ENCODE measurements around the gene SDK1.

The SDK1 gene

DNA sequence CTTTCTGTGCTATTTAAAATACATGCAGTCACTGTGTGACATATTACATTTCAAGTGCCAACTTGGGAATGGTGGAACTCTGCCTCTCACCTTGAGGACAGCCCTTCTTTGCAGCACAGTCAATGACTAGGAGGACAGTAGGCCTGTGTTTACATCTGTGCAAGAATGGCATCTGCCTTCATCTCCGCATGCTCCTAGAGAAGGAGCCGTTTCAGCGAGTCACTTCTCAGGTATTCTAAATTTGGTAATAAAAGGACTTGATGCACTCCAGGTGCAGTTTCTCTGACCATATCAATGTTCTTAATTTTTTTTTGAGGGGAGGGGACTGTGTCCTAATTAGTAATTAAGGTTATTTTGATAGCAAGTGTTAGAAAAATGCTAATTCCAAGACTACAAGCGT, 128.9 kb downstream of the SDK1 start:
- no peak overlapping the region for H2BK12ac ChIP-seq (ENCODE audit: low read length in 2 of 2)
- H2BK120ac ChIP-seq (ENCODE audit: low read depth, low read length), result no peak overlapping the region
- H4K8ac ChIP-seq (ENCODE audit: low read length), result no peak overlapping the region
- no peak for DNase-seq
- peaks cover 7% of the 10 kb centered on the region for H3K4me1 ChIP-seq (ENCODE audit: control insufficient read depth, insufficient read depth, low read depth, low read length)
- H2AK5ac ChIP-seq (ENCODE audit: low read length, severe bottlenecking), result no peak overlapping the region
- H3K23ac ChIP-seq (ENCODE audit: low read length in 2 of 2), result no peak overlapping the region
- H3K27me3 ChIP-seq (ENCODE audit: control insufficient read depth in 1 of 2, insufficient read depth in 1 of 2, low read length in 2 of 2), result no peaks in the 10 kb centered on the region
- H2BK15ac ChIP-seq (ENCODE audit: low read depth, poor library complexity, severe bottlenecking), result no peak overlapping the region
- no peak overlapping the region for H3K4me2 ChIP-seq (ENCODE audit: low read length, poor library complexity, severe bottlenecking)
- WGBS, result 64% methylated on average over 4 of the region's 4 CpGs
- peaks cover 2% of the 10 kb centered on the region for H3K79me1 ChIP-seq (replicated peaks; ENCODE audit: low read length, poor library complexity, severe bottlenecking)
- H3K4ac ChIP-seq (ENCODE audit: low read depth in 1 of 2, low read length in 2 of 2), result no peak overlapping the region
- H2BK5ac ChIP-seq (ENCODE audit: low read depth, low read length, poor library complexity, severe bottlenecking), result no peak overlapping the region
- H3K36me3 ChIP-seq (ENCODE audit: control insufficient read depth in 1 of 2, insufficient read depth in 2 of 2, low read depth in 1 of 2, low read length in 2 of 2), result no peaks in the 10 kb centered on the region
- peak overlapping the region in 1 of 2 experiments; percentile 46 for H3K18ac ChIP-seq (ENCODE audit: low read depth in 1 of 2, low read length in 2 of 2)
- no peak overlapping the region for H2AFZ ChIP-seq (ENCODE audit: low read depth, low read length)
- H3K9ac ChIP-seq (ENCODE audit: low read length), result no peak overlapping the region
- H4K91ac ChIP-seq (ENCODE audit: low read length), result no peak overlapping the region
- H3K14ac ChIP-seq (ENCODE audit: low read length in 2 of 2), result no peak overlapping the region
- no peak overlapping the region for H3K4me3 ChIP-seq (ENCODE audit: insufficient read depth in 1 of 2, low read depth in 1 of 2, low read length in 2 of 2)
- no peaks in the 10 kb centered on the region for H3K9me3 ChIP-seq (ENCODE audit: control insufficient read depth, low read length)
- H3K27ac ChIP-seq (ENCODE audit: low read length, poor library complexity, severe bottlenecking), result no peak overlapping the region

DNA sequence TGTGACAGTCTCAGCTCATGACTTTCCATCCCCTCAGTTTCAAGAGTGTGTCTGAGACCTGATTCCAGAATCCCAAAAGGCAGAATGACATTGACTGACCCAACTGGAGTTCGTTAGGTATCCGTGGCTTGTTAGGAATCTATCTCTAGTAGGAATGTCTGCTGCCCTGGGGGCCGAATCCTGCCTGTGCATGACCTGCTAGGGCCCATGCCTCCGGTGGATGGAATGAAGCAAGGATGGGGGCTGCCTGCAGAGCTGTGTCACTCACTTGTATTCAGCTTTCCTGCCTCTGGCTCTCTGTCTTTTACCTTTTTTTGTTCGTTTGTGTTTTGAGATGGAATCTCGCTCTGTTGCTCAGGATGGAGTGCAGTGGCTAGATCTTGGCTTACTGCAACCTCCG, 129.5 kb downstream of the SDK1 start:
- no peak overlapping the region for H2AFZ ChIP-seq (ENCODE audit: low read depth, low read length)

DNA sequence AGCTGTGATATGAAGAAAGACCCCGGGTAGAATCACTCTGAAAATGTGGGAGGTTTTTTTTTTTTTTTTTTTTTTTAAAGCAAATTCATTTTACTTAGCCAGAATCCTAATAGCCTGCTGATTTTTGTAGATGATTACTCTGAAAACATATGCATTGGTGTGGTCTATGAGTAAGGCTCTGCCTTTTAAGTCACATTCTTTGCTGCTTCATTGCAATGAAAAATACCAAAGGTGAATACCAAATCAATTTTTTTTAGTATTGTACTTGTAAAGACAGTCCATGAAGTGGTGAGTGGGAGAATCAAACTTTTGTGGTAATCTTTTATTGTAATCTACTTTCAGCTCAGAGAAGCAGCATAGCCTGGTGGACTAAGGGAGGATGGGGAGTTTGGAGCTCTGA, 130.3 kb downstream of the SDK1 start:
- Histone ChIP-seq H2BK15ac (ENCODE audit: low read depth, poor library complexity, severe bottlenecking) (no peak overlapping the region), H3K14ac (ENCODE audit: low read length in 2 of 2) (no peak overlapping the region), H3K27me3 (ENCODE audit: control insufficient read depth in 1 of 2, insufficient read depth in 1 of 2, low read length in 2 of 2) (no peaks in the 10 kb centered on the region), H2BK12ac (ENCODE audit: low read length in 2 of 2) (no peak overlapping the region), H2BK120ac (ENCODE audit: low read depth, low read length) (no peak overlapping the region), H3K36me3 (ENCODE audit: control insufficient read depth in 1 of 2, insufficient read depth in 2 of 2, low read depth in 1 of 2, low read length in 2 of 2) (no peaks in the 10 kb centered on the region), H4K91ac (ENCODE audit: low read length) (no peak overlapping the region), H3K18ac (ENCODE audit: low read depth in 1 of 2, low read length in 2 of 2) (no peak overlapping the region), H3K23ac (ENCODE audit: low read length in 2 of 2) (no peak overlapping the region), H3K4ac (ENCODE audit: low read depth in 1 of 2, low read length in 2 of 2) (no peak overlapping the region), H3K79me1 (replicated peaks; ENCODE audit: low read length, poor library complexity, severe bottlenecking) (peaks cover 2% of the 10 kb centered on the region), H3K4me3 (ENCODE audit: insufficient read depth in 1 of 2, low read depth in 1 of 2, low read length in 2 of 2) (no peak overlapping the region), H3K27ac (ENCODE audit: low read length, poor library complexity, severe bottlenecking) (no peak overlapping the region), H3K4me1 (ENCODE audit: control insufficient read depth, insufficient read depth, low read depth, low read length) (peaks cover 7% of the 10 kb centered on the region), H4K8ac (ENCODE audit: low read length) (no peak overlapping the region), H2BK5ac (ENCODE audit: low read depth, low read length, poor library complexity, severe bottlenecking) (no peak overlapping the region), H3K4me2 (ENCODE audit: low read length, poor library complexity, severe bottlenecking) (no peak overlapping the region), H2AFZ (ENCODE audit: low read depth, low read length) (no peak overlapping the region), H3K9me3 (ENCODE audit: control insufficient read depth, low read length) (no peaks in the 10 kb centered on the region), H2AK5ac (ENCODE audit: low read length, severe bottlenecking) (no peak overlapping the region), H3K9ac (ENCODE audit: low read length) (no peak overlapping the region)
- no CpG with 5 or more reads among the region's 1 CpG for WGBS
- DNase-seq, result peak; percentile 7

More for the DNA sequence above, 129.5 kb downstream of the SDK1 start:
- H3K4me3 ChIP-seq (ENCODE audit: insufficient read depth in 1 of 2, low read depth in 1 of 2, low read length in 2 of 2), result no peak overlapping the region
- 68% methylated on average over 7 of the region's 7 CpGs for WGBS
- peak overlapping the region in 1 of 2 experiments; percentile 3 for H3K18ac ChIP-seq (ENCODE audit: low read depth in 1 of 2, low read length in 2 of 2)
- no peak overlapping the region for H2BK12ac ChIP-seq (ENCODE audit: low read length in 2 of 2)
- H3K4ac ChIP-seq (ENCODE audit: low read depth in 1 of 2, low read length in 2 of 2), result no peak overlapping the region
- no peak overlapping the region for H4K91ac ChIP-seq (ENCODE audit: low read length)
- no peak overlapping the region for H2BK15ac ChIP-seq (ENCODE audit: low read depth, poor library complexity, severe bottlenecking)
- peaks cover 7% of the 10 kb centered on the region for H3K4me1 ChIP-seq (ENCODE audit: control insufficient read depth, insufficient read depth, low read depth, low read length)
- H3K27ac ChIP-seq (ENCODE audit: low read length, poor library complexity, severe bottlenecking), result no peak overlapping the region
- DNase-seq, result no peak
- H3K9ac ChIP-seq (ENCODE audit: low read length), result no peak overlapping the region
- H3K27me3 ChIP-seq (ENCODE audit: control insufficient read depth in 1 of 2, insufficient read depth in 1 of 2, low read length in 2 of 2), result no peaks in the 10 kb centered on the region
- no peak overlapping the region for H2BK5ac ChIP-seq (ENCODE audit: low read depth, low read length, poor library complexity, severe bottlenecking)
- no peak overlapping the region for H3K4me2 ChIP-seq (ENCODE audit: low read length, poor library complexity, severe bottlenecking)
- H2BK120ac ChIP-seq (ENCODE audit: low read depth, low read length), result no peak overlapping the region
- peaks cover 2% of the 10 kb centered on the region for H3K79me1 ChIP-seq (replicated peaks; ENCODE audit: low read length, poor library complexity, severe bottlenecking)
- H3K14ac ChIP-seq (ENCODE audit: low read length in 2 of 2), result no peak overlapping the region
- no peaks in the 10 kb centered on the region for H3K36me3 ChIP-seq (ENCODE audit: control insufficient read depth in 1 of 2, insufficient read depth in 2 of 2, low read depth in 1 of 2, low read length in 2 of 2)
- H3K23ac ChIP-seq (ENCODE audit: low read length in 2 of 2), result no peak overlapping the region
- no peaks in the 10 kb centered on the region for H3K9me3 ChIP-seq (ENCODE audit: control insufficient read depth, low read length)
- H4K8ac ChIP-seq (ENCODE audit: low read length), result no peak overlapping the region
- H2AK5ac ChIP-seq (ENCODE audit: low read length, severe bottlenecking), result no peak overlapping the region

DNA sequence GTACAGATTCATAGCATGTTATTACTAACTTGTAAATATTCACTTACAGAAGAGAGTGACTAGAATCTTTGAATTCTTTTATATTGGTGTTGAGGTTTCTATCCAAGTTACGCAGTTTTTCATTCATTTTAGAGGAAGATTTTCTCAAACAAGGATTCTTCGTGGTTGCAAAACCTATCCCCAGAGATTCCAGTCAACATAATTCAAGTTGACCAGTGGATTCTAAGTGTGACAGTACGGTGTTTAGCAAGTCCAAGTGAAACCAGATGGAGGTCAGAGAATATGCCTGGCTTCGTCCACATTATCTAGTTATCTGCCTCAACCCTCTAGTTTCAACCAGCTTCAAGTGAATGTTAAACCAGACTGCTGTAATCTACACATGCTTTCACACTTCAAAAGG, 131.9 kb downstream of the SDK1 start:
- no peak overlapping the region for H2BK5ac ChIP-seq (ENCODE audit: low read depth, low read length, poor library complexity, severe bottlenecking)
- WGBS, result 50% methylated on average over 2 of the region's 4 CpGs
- peak; percentile 62 for DNase-seq
- H3K79me1 ChIP-seq (replicated peaks; ENCODE audit: low read length, poor library complexity, severe bottlenecking), result peaks cover 2% of the 10 kb centered on the region
- peaks cover 10% of the 10 kb centered on the region for H3K4me1 ChIP-seq (ENCODE audit: control insufficient read depth, insufficient read depth, low read depth, low read length)
- H3K9ac ChIP-seq (ENCODE audit: low read length), result peak overlapping the region; percentile 19
- no peak overlapping the region for H4K8ac ChIP-seq (ENCODE audit: low read length)
- no peak overlapping the region for H3K14ac ChIP-seq (ENCODE audit: low read length in 2 of 2)
- no peak overlapping the region for H3K23ac ChIP-seq (ENCODE audit: low read length in 2 of 2)
- no peaks in the 10 kb centered on the region for H3K9me3 ChIP-seq (ENCODE audit: control insufficient read depth, low read length)
- no peak overlapping the region for H2AFZ ChIP-seq (ENCODE audit: low read depth, low read length)
- no peak overlapping the region for H3K18ac ChIP-seq (ENCODE audit: low read depth in 1 of 2, low read length in 2 of 2)
- no peaks in the 10 kb centered on the region for H3K36me3 ChIP-seq (ENCODE audit: control insufficient read depth in 1 of 2, insufficient read depth in 2 of 2, low read depth in 1 of 2, low read length in 2 of 2)
- peak overlapping the region in 1 of 2 experiments; percentile 17 for H3K4me3 ChIP-seq (ENCODE audit: insufficient read depth in 1 of 2, low read depth in 1 of 2, low read length in 2 of 2)
- no peaks in the 10 kb centered on the region for H3K27me3 ChIP-seq (ENCODE audit: control insufficient read depth in 1 of 2, insufficient read depth in 1 of 2, low read length in 2 of 2)
- H3K4ac ChIP-seq (ENCODE audit: low read depth in 1 of 2, low read length in 2 of 2), result no peak overlapping the region
- no peak overlapping the region for H2BK12ac ChIP-seq (ENCODE audit: low read length in 2 of 2)
- no peak overlapping the region for H3K4me2 ChIP-seq (ENCODE audit: low read length, poor library complexity, severe bottlenecking)
- H3K27ac ChIP-seq (ENCODE audit: low read length, poor library complexity, severe bottlenecking), result no peak overlapping the region
- H4K91ac ChIP-seq (ENCODE audit: low read length), result no peak overlapping the region
- no peak overlapping the region for H2AK5ac ChIP-seq (ENCODE audit: low read length, severe bottlenecking)
- no peak overlapping the region for H2BK120ac ChIP-seq (ENCODE audit: low read depth, low read length)
- no peak overlapping the region for H2BK15ac ChIP-seq (ENCODE audit: low read depth, poor library complexity, severe bottlenecking)

Data from mesenchymal stem cell (in vitro differentiated cells and primary cell).